GM19395 (cell line): ENCODE data around the gene RCSD1.
"Not testable (repeated sequence)": the region's sequence is repeated elsewhere in the genome, so short reads cannot be mapped to it uniquely, and the experiment has no call there.

Experiments used
- ATAC-seq: cut with Tn5 transposase; IDR thresholded peaks from one replicate; pipeline ENCODE4 v1.9.1; 2021; ENCODE audit warnings: mild to moderate bottlenecking, moderate library complexity; ENCODE audit not compliant: unreplicated experiment

Gene RCSD1

DNA sequence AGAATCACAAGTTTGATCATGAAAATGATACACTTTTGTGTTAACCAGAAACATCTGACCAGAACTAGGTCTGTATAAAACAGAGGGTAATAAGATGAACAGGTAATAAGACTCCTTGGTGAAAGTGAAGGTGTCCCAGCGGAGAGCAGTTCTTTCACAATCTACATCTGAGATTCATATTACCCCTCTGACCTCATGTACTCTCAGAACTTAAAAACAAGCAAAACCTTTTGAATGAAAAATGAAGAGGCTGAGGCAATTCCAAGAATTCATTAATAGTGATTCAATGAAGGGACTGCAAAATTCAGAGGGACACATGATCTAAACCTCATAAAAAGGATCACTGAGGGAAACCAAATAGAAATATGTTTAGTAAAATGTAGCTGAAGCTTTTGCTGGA, 80.8 kb downstream of the RCSD1 start:
- no peak for ATAC-seq

DNA sequence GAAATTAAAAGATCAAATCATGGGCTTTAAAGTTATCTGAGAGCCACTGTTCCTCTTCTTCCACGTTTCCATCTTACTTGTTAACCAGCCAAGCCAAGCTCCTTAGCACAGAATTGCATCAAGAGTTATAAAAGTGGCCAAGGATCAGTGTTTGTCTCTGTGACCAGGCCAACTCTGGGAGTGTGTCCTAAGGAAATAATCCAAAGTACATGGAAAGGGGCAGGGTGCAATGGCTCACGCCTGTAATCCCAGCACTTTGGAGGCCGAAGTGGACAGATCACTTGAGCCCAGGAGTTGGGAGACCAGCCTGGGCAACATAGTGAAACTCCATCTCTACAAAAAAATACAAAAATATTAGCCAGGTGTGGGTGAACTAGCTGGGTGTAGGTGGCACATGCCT, 81.8 kb downstream of the RCSD1 start:
- no peak for ATAC-seq

DNA sequence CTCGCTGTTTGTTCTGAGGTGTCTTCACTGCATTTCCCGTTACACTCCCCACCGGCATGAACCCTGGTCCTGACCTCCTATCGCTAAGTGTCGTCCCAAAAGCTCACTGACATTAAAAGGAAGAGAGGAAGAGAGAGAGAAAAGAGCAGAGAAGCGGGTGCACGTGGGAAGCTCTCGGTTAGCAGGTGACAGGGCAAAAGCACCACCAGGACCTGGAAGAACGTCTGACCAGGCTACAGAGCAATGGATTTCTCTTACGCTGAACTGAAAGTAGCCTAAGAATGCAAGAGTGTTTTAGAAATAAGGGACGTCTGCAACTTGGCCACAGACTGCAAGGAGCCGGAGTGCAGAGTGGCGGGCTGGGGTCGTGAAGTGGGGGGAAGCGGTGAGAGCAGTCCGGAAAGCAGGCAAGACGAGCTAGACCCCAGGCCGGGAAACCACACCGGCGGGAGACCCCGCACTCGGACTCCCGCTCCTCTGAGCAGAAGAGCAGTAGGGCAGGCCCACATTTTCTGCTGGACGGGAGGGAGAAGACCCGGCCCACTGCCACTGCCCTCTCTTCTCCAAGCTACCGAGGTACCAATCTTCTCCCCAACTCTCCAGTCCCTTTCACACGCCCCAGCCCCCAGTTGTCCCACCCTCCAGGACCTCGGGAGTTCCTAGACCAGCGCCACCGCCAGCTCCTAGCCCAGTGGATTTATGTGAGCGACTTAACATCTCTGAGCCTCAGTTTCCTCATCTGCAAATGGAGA, 83.5 kb downstream of the RCSD1 start:
- no peak for ATAC-seq

DNA sequence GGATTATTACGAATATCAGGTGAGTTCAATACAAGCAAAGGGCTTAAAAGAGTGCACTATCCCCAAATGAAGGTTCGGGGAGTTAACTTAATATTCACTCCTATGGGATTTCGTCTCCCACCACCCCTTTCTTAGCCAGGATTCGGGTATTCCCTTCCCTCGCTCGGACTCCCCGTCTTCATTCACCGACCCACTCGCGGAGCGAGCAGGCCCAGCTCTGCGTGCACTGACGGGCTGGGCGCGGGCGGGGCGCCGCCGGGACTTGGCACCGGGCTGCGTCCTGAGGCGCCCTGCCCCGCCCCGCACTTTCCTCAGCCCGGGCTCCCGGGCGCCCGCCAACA, 84.0 kb downstream of the RCSD1 start:
- no peak for ATAC-seq

DNA sequence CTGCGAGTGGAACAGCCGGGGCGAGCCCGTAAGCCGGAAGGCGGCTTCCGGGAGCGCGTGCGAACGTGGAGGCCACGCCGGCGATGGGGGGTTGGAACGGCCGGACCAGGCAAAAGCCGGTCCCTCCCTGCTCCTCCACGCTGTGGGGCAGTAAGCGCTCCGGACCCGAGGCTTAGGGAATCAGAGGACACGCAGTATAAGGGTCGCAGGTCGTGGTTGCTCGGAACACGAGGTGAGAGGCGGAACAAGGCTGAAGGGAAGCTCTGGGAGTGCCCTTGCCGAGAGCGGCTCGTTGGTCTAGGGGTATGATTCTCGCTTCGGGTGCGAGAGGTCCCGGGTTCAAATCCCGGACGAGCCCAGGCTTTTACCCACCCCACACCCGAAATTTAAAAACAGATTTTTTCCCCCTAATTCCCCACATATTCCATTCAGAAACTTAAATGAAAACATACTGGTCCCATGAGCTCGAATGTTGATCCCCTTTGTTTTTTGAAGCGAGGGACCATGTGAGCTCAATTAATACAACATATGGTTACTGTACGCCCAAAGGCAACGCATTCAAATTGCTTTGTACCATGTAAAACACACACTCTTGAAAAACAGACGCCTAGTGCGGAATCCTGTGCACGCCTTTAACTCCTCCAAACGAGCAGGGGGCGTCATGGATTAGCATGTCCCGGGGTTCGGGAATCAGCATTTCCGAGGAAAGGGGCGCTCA, 84.6 kb downstream of the RCSD1 start:
- ATAC-seq: peak; percentile 57

DNA sequence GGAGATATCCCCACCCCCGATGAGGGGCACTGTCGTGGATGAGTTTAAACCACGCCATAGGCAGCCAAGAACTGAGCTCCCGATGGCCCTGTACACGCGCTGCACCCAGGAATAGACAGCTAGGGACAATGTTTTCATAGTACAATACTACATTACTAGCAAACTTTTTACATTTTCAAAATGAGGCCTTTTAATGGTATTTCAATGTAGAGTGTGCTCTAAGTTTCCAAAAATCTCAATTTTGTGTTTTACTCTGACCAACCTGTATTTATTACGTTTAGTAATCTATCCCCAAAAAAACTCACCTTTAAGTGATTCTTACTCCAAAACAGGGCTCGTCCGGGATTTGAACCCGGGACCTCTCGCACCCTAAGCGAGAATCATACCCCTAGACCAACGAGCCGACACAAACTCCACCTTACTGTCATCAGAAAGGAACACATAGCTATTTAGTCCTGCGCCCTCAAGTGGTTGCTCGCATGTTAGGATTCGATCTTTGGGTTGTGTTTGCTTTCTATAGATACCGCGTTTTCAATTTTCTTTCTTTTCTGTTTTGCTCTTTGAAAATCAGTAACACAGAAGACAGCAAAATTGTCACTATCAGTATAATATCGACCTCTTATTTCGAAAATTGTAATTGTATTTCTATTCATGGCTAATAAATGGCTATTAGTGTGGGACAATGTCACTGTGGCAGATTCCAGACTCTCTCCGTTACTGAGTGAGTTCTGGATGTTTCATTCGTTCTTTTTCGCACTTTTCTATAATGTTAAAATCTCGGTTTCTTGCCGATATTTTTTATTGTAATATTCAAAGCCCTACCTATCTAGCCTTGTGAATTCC, 85.3 kb downstream of the RCSD1 start:
- ATAC-seq: peak; percentile 35

DNA sequence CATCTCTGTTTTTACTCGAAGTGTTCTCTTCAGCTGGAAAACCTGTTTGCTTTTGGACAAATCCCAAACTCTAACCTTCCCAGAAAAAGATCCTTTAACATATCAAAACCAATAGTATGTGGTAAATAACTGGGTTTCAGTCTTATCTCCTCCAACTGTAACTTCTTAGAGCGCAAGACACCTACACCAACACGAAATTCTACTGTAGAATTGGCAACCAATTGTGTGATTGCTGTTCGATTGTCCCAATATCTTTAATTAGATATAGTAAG, 85.9 kb downstream of the RCSD1 start:
- ATAC-seq: no peak

DNA sequence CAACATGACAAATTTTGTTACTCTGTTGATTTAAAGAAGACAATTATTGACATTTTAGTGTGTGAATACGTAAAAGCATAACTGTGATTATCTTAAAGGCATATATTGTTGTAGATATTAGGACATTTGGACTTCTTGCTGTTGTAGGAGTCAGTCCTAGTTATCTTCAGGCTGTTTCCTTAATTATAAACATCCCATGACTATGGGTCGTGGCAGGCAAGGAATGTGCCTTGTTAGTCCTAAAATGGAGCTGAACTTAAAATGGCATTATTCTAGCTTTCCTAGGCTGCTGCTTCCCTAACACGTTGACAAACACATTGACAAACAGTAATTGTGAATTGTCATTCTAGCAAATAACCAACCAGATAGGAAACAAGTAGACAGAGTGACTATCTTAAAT, 87.3 kb downstream of the RCSD1 start:
- ATAC-seq: no peak

DNA sequence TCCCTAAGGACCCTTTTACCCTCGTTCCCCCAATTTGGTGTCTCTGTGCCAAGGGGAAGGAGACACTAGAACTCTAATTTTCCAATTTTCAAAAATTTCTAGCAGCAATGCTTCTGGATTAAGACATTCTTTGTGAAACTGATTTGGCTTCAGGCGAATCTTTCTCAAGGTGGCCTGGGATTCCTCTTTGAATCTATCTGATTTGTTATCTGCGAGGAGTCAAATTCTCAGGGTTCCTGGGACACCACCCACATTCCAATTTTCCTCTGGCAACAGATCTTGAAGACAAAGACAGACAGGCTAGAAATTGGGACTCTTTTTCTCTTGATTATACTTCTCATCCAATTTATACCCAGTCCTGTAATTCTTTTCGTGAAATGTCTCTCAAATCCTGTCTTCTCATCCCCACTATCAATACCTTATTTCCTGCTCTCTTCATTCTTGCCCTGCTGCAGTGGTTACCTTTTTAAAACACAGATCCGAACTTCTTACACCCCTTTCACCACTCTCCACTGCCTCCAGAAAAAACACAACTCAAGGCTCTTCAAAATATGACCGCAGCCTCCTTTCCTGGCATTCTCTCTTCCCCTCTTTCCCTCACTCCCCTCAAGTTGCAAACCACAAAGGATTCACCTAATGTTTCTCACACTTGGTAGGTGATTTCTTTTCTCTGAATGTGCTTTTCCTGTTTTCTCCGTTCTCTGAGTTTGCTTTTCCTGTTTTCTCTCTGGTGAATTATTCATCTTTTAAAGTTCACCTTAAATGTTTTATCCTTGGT, 89.1 kb downstream of the RCSD1 start:
- no peak for ATAC-seq

DNA sequence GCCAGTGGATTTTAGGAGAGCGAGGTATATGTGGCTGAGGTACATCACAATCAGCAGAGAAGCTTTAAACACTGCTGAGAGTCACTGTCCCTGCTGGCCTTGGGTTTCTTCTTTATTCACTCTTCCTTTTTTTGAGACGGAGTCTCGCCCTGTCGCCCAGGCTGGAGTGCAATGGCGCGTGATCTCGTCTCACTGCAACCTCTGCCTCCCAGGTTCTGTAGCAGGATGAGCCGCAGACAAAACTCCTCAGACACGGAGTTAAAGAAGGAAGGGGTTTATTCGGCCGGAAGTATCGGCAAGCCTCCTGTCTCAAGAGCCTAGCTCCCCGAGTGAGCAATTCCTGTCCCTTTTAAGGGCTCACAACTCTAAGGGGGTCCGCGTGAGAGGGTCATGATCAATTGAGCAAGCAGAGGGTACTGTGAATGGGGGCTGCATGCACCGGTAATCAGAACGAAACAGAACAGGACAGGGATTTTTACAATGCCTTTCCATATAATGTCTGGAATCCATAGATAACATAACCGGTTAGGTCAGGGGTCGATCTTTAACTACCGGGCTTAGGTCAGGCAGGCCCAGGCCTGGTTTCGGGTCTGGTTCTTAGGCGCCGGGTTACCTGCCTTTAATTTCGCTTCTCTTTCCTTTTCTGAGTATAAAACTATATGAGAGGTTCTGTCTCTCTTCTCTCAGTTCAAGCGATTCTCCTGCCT, 89.8 kb downstream of the RCSD1 start:
- ATAC-seq: not testable (repeated sequence)

DNA sequence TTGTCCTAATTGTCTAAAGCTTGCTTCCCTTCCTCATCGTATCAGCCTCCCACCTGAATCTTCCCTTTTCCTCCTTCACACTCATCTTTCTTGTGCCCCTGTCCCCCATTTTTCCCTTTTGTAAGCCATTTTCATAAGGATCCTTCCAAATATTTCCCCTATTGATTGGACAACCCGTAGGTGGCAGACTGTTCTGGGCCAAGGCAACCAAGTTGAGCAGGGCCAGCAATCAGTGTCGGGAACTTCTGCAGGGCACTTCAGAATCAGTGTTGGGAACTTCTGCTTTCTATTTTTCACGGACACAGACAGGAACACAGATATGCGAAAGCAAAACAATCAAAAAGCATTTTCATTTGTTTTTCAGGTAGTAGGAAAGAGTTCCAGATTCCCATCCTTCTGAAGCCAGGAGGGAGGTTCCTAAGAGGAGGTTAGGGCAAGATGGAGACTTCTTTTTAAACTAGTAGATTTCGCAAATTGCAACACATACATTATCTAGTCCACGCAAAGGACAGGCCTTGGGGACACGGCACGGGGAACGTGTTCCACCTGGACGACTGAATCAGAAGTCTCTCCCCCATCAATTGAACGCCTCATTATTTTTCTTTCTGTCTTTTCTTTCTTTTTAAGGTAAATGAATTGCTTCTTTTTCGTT, 91.1 kb downstream of the RCSD1 start:
- ATAC-seq: no peak

DNA sequence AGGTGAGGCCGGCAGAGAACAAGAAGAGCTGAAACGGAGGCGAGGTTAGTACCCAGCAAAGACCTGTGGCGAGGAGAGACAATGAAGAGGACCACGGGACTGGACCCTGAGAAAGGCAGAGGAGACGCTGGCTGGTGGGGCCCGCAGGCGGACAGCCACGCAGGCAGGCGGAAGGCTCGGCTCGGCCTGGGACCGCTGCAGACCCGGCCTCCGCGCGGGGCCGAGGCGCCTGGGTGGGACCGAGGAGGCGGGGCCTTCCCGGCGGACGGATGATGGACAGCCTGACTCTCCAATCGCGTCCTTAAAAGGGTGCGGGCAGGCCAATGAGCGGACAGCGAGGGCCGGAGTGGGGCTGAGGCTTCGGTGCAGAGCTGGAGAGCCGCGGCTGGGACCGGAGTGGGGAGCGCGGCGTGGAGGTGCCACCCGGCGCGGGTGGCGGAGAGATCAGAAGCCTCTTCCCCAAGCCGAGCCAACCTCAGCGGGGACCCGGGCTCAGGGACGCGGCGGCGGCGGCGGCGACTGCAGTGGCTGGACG, 91.7 kb downstream of the RCSD1 start, which contains the start of gene MPZL1:
MPZL1 (plus strand) TSS at position 366 of the 535 bp plus-strand sequence. CDS start 170 bp downstream, outside the sequence.
- peak; percentile 85 for ATAC-seq

DNA sequence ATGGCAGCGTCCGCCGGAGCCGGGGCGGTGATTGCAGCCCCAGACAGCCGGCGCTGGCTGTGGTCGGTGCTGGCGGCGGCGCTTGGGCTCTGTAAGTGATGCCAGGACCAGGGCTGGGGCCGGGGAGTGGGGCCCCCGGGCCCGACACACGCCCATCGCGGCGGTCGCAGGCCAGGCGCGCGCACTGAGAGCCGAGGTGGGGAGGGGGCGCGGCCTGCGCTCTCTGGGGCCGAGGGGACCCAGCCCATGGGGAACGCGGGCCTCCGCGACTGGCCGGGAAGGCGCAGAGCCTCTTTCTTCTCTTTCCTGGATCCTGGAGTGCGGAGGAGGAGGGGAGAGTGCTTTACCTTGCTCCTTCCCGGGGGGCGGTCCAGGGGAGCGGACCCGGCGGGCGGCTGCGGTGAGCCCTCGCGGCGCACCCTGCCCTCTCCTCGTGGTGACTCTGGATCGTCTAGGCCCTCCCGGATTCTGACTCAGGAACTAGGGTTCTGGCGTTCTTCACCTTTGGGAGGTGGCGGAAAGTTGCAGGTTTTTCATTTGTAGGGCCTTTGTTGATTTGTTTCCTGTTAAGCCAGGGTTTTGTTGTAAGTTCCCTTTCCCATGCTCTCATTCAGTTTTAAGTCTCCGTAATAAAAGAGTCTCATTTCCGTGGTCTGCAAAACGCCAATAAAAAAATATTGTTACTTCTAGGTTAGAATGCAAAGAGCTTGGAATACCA, 92.3 kb downstream of the RCSD1 start:
- ATAC-seq: peak; percentile 35

DNA sequence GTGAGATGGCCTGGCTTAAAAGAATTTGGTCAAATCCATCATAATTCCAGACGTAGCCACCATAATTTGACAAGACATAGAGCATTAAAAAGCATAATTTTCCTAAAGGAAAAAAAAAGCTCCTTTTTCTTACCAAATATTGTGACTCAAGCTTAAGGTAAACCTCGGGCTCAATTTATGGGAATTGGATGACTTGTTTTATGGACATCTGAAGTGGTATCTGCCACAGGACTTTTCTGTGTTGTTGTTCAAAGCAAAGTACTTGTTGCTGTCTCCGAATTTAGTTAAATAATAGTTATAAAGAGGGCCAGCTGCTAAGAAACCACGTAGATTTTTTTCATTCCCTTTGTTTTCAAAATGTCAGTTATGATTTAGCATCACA, 92.8 kb downstream of the RCSD1 start:
- ATAC-seq: no peak

DNA sequence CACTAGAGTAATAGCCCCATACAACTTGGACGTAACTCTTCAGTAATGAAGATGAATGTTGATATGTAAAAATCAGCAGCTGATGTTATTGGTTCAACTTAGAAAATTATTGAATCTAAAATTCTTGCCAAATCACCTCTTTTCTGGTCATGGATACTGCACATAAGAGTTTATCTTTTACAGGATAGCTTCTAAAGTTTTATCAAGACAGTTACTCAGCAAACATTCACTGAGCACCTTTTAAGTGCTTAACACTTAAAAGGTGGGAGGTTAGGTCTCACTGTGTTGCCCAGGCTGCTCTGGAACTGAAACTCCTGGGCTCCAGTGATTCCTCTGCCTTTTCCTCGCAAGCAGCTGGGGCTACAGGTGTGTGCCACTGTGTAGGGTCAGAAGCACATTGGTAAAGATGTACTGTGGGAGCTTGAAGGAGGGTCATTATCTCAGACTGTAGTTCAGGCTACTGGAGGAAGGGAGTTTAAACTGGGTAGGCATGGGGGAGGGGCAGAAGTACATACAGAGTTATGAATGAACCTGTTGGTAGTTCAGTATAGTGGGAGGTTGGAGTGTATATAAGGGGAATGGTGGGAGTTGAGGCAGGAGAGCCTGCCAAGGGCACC, 93.8 kb downstream of the RCSD1 start:
- ATAC-seq: no peak

DNA sequence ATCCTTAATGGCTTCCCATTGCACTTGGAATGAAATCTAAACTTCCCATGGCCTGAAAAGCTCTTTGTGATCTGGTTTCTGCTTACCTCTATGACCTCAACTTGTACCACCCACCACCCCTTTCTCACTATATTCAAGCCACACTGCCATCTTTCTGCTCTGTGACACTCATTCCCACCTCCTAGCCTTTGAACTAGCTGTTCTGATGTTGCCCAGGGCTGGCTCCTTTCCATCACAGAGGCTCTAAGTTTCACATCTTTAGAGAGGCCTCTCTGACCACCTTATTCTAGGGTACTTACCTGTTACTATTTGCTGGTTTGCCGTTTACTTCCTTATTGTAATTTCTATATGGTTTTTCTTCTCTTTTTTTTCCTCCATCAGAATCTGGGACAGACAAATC, 96.0 kb downstream of the RCSD1 start:
- ATAC-seq: no peak

DNA sequence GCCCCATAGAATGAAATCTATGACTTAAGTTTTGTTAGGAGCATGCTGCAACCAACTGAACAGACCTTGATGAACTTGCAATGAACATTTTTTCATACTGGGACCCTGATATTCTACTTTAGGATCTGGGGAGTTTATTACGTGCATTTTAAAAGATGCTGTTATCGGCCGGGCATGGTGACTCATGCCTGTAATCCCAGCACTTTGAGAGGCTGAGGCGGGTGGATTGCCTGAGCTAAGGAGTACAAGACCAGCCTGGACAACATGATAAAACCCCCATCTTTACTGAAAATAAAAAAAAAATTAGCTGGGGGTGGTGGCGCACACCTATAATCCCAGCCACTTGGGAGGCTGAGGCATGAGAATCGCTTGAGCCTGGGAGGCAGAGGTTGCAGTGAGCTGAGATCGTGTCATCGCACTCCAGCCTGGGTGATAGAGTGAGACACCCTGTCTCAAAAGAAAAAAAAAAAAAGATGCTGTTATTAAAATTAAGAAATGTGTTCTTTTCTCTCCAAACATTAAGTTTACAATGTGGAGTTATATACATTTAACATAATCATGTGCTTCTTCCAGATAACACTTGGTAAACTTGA, 98.9 kb downstream of the RCSD1 start:
- ATAC-seq: no peak

DNA sequence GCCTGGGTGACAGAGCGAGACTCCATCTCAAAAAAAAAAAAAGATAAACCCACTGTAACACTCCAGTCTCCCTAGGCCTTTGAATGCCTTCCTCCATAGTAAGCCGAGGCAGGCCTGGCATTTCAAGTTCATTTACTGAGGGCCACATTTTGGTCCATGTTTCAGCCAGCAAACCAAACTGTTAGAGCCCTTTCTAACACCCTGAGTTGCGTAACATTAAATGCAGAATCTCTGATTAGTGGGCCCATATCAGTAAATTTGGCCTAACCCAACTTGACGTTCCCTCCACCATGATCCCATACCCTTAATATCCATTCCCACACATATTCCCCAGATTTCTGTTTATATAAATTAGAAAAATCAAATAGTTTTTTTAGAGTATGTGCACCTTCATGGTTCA, 104.2 kb downstream of the RCSD1 start:
- ATAC-seq: no peak
